ENCODE data around the gene ETF1.

ETF1 gene

GRCh38 chr5:138563340-138564118, 20.5 kb upstream of the ETF1 start:
- Histone ChIP-seq H3K4me3 (no peak overlapping the region), H3K27ac (no peak overlapping the region)
- DNase-seq (ENCODE audit: low spot score): no peak
- TF ChIP-seq CTCF (IDR thresholded peaks at IDR 0.05): no peak

- Histone ChIP-seq H3K27ac (no peak overlapping the region), H3K4me3 (no peak overlapping the region)
- TF ChIP-seq CTCF (IDR thresholded peaks at IDR 0.05): no peak
- no peak for DNase-seq (ENCODE audit: low spot score)
These were observed 17.9 kb upstream of the ETF1 start for GRCh38 chr5:138560971-138561370.

- Histone ChIP-seq H3K4me3 (no peak overlapping the region), H3K27ac (no peak overlapping the region)
- TF ChIP-seq CTCF (IDR thresholded peaks at IDR 0.05): no peak
- DNase-seq (ENCODE audit: low spot score): no peak
These were observed 16.9 kb upstream of the ETF1 start for GRCh38 chr5:138559937-138560336.

- no peak overlapping the region for H3K27ac ChIP-seq
- DNase-seq (ENCODE audit: low spot score): no peak
- no peak for TF ChIP-seq CTCF (IDR thresholded peaks at IDR 0.05)
- no peak overlapping the region for H3K4me3 ChIP-seq
These were observed 14.6 kb upstream of the ETF1 start for GRCh38 chr5:138557677-138558076.

- TF ChIP-seq CTCF (IDR thresholded peaks at IDR 0.05): no peak
- H3K4me3 ChIP-seq: no peak overlapping the region
- H3K27ac ChIP-seq: no peak overlapping the region
- DNase-seq (ENCODE audit: low spot score): no peak
These were observed 11.1 kb upstream of the ETF1 start for GRCh38 chr5:138554143-138554542.

- DNase-seq (ENCODE audit: low spot score): no peak
- no peak for TF ChIP-seq CTCF (IDR thresholded peaks at IDR 0.05)
- no peak overlapping the region for H3K27ac ChIP-seq
- H3K4me3 ChIP-seq: no peak overlapping the region
These were observed 10.5 kb upstream of the ETF1 start for GRCh38 chr5:138553437-138554095.

- DNase-seq (ENCODE audit: low spot score): no peak
- TF ChIP-seq CTCF (IDR thresholded peaks at IDR 0.05): no peak
- no peak overlapping the region for H3K27ac ChIP-seq
- H3K4me3 ChIP-seq: no peak overlapping the region
These were observed 9.6 kb upstream of the ETF1 start for GRCh38 chr5:138552657-138553056.
